NCI-H1048 (cell line): Measurements from ENCODE around the gene DNAJB6.

Experiments
- DNase-seq: peaks from one replicate; lab custom pipeline; 2025; lab: John Stamatoyannopoulos, UW

DNAJB6 gene

DNA sequence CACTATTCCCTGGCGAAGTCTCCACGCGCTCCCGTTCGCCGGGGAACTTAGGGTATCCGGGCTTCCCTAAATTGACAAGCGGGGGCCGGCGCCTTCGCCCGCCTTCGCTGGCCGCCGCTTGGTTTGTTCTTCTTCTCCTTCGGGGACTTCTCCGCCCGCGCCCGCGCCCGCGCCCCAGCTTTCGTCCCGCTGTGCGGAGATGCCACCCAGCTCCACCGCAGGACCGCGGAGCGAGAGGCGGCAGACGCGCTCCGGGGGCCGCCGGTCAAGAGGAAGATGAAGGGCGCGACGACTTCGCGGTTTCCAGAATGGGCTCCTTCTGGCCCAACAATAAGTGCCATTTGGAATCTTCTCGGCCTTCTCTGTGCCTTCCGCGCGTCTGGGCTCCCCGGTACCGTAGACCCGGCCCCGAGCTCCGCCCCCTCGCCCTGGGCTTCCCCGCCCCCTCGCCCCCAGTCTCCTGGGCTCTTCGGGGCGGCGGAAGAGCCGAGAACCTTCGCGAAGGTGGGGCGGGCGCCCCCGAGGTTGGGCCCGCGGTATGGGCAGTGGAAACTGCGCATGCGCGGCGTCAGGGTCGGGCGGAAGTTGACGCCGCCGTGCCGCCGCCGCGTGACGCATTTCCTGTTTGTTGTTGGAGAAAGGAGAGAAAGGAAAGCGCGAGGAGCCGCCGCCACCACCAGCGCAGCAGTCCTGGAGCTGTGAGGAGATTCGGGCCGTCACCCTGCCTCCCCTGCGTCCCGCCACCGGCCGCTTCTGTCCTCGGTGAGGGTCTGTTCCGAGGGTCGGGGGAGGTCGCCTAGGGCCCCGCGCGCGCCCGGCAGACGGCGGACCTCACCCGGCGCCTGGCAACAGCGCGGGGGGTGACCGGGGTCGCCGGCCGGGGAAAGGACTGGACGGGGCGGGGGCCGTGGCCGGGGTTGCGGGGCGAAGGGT is at the start of gene DNAJB6:
DNAJB6 (plus strand) TSS at position 622 of the 933 bp plus-strand sequence. CDS start 21,569 bp downstream, outside the sequence.
- peak; percentile 54 for DNase-seq

DNA sequence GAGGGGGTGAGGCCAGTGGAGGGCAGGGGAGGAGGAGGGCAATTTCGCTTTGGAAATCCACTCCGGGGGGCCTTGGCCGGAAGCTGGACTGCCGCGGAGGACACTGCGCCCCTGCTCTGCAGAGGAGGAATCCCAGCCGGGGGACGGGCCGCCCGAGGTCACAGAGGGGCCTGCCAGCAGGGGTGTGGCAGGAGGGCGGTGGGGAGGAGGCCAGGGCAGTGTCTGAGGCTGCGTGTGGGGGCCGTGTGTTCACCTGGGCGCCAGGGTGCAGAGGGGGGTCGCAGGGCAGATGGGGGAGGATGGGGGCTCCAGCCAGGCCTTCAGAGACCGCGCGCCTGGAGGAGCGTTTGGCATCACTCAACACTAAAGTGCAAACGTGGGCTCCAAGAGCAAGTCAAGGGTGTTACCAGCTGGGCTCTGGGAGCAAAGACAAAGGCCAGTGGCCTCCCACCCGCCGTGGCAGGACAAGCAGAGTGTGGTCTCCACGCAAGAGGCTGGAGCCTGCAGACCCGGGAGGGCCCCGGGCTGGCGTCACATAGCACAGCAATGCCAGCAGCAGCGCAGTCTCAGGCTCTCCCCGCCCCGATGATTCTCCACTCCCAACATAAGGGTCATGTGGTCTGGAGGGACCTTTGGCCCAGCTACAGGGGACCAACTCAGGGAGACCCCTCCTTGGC is 45.3 kb upstream of the DNAJB6 start:
- DNase-seq: no peak

DNA sequence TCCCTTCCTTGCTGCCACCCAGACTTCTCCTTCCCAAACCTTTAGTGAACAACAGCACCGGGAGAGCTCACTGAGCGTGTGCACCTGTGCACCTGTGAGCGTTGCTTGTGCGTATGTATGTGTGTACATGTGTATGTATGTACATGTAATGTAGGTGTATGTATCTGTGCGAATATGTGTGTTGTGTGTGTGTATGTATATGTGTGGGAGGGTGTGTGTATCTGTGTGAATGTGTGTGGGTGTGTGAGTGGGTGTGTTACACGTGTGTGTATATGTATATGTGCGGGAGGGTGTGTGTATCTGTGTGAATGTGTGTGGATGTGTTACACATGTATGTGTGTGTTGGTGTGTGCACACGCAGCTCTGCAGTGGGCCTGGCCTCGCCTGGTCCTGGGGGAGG is 44.5 kb upstream of the DNAJB6 start:
- no peak for DNase-seq

DNA sequence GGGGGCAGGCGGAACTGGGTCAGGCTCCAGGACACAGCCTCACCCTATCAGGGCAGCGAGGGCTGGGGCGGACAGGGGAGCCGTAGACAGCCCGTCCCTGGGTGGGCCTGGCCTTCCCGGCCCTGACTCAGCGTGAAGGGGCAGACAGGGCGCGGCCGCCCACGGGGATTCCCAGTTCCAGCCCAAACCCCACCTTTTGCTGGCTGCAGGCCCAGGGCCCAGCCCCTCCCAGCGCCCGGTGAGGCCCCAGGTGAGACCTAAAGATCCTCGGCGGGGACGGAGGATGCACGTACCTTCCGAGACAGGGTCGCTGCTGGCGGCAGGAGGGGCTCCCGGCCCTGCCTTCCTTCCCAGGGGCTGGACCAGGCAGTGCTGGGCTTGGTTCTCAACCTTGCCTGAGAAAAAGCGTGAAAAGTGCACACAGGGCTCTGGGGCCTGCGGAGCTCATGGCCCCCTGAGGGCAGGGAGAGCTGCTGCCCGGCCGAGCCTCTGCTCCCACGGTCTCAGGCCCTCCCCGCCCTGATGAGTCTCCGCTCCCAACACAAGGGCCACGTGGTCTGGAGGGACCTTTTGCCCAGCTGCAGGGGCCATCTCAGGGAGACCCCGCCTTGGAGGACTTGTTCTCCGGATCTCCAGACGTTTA is 43.9 kb upstream of the DNAJB6 start:
- DNase-seq: no peak

DNA sequence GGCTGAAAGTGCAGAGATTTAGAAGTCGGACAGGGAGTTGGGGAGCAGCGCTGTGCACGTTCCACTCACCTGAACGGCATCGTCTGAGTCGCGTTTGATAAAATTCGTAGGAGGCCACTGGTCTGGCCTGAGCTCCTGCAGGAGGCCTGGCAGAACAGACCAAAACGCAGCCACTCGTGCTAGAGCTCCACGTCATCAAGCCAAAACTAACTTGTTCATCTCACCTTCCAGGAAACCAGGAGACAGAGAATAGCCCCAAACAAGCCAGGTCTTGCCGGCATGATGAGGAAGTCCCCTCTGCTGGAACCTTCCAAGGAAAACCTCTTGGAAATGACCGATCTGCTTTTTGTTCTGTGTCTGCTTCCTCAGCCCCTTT is 43.4 kb upstream of the DNAJB6 start:
- no peak for DNase-seq

DNA sequence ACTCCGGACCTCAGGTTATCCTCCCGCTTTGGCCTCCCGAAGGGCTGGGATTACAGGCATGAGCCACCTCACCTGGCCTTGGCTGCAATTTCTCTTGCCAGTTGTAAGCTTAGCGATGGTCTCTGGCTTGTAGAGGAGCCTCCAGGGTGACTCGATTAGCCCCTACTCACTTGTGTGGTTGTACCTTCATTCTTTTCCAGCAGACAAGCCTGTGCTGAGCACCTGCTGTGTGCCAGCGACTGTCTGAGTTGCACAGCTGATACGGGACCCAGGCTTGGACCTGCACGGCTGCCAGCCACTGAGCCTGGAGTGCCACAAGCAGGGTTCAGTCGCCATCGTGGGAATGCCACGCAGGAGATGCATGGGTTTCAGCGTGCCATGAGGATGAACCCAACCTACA is 42.0 kb upstream of the DNAJB6 start:
- no peak for DNase-seq

DNA sequence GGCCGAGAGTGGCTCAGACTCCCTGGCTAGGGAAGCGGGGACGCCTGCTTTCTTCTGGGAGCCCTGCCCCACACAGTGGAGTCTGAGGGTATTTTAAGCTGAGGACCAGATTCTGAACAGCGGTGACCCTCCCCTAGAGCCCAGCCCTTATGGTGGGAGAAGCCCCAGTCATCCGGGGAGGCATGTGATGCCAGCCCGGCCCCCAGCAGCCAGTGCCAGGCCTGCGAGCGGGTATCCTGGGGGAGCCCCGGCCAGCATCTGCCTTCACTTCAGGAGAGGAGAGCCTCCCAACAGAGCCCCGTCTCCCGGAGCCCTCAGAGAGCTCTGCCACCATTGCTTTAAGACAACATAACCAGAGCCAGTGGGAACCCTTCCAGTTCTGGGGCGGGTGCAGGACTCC is 41.5 kb upstream of the DNAJB6 start:
- DNase-seq: no peak

DNA sequence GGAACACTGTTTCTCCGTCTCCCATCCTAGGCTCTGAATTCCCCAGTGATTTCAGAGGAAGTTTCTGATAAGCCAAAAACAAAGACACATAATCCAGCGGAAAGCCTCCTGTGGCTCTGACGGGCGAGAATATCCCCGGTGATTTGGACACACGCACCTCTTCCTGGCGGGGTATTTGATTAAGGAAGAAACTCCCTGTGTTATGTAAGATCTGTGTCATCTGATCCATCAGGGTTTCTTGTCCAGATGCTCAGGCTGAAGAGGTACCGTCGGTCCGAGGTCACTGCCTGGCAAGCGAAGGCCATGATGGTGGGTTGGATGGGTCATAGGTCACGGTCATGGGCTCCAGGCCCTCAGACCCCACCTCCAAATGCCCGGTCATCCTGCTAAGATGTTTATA is 39.6 kb upstream of the DNAJB6 start:
- no peak for DNase-seq

DNA sequence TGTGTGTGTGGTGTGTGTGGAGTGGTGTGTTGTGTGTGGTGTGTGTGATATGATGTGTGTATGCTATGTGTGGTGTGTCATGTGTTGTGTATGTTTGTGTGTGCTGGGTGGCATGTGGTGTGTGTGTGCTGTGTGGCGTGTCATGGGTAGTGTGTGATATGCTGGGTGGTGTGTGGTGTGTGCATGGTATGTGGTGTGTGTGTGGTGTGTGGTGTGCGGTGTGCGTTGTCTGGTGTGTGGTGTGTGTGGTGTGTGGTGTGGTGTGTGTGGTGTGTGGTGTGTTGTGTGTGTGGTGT is 37.5 kb upstream of the DNAJB6 start:
- no peak for DNase-seq

DNA sequence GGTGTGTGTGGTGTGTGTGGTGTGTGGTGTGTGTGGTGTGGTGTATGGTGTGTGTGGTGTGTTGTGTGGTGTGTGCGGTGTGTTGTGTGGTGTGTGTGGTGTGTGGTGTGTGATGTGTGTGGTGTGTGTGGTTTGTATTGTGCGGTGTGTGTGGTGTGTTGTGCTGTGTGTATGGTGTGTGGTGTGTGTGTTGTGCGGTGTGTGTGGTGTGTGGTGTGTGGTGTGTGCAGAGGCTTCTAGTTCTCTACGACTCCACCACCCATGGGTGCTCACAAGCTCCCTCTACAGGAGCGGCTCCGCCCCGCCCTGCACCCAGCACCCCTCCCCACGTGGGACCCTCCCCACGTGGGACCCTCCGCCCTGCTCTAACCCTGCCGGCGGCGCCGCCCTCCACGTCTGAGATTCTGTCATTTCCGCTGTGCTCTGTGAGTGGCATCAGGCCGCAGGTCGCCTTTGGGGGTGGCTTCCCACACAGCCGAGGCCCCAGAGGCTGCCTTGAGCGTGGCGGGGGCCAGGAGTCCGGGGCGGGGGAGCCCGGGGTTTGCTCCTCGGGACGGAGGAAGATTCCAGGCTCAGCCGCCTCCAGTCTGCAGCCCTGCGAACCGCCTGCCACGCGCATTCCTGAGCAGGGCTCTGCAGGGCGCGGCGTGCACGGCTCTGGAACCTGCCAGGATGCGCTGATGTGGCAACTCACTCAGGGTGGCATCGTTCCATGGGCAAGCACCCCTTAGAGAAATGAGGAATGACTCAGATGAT is 37.0 kb upstream of the DNAJB6 start:
- DNase-seq: no peak

DNA sequence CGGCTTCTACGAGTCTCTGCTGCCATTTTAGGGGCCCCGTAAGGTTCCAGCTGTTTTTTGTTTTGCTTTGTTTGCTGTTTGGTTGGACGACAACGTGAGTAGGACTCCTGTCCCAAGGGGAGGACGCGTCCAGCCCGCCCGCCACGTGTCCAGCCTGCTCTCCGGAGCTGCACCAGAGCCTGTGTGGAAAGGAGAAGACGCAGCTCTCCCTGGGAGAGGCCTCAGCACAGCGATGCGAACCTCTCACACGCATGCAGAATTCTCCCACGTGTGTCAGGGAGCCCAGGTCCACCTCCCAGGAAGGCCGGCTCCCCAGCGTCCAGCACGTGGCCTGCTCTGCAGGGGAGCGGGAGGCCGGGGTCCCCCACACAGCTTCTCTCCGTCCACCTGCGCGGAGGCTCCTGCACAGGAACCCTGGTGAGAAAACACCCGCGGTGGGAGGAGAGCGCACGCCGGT is 36.4 kb upstream of the DNAJB6 start:
- DNase-seq: no peak

DNA sequence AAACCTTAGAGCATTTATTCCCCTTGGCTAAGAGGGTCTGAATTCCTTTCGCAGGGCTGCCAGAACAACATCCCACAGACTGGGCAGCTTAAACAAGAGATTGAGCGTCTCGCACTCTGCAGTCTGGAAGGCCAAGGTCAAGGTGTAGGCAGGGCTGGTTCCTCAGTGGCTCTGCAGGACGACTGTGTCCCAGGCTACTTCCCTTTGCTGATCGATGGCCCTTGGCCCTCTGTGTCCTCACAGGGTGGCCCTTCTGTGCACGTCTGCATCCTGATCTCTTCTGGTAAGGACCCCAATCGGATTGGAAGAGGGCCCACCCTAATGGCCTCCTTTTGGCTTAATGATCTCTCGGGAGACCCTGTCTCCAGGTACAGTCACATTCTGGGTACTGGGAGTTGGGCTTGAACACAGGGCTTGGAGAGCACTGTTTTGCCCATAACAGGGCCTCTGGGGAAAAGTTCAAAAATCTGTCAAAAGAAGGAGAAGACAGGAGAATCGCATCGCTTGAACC is 35.1 kb upstream of the DNAJB6 start:
- DNase-seq: no peak

DNA sequence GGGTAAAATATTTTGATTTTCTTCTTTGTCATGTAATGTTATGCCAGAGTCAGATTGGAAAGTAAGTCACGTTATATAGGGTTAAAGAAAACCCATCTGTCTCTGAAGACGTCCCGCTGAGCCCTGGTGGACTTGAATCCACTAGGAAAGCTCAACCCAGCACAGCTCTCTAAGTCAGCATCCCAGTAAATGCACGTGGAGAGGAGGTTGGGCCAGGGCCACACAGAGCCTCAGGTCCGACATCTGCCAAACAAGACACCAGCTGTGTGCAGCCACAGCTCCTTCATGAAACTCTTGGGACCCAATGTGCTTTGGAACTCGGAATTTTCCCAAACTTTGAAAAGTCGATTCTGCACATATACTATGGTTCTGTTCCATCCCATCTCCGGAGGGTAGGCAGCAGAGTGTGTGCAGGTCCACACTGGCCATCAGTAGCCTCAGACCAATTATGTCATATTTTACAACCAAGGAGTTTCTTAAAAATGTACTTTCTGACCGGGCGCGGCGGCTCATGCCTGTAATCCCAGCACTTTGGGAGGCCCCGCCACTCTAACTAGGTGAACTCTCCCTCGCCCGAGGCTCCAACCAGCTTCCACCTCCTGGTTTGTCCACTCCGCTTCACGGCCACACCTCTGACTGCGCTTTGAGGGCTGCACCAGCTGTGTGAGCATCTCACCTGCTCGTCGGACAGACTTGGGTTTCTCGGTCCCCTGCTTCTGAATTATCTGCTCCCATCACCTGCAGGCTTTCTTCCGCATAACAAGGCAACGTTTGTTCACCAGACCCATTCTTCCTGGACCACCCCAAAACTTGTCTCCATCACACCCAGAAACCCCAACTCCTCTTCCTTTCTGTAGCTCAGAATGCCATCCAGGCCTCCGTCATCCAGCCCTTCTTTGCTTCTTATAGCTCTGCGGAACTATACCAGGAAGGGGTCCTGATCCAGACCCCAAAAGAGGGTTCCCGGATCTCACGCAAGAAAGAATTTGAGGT is 29.7 kb upstream of the DNAJB6 start:
- DNase-seq: no peak

DNA sequence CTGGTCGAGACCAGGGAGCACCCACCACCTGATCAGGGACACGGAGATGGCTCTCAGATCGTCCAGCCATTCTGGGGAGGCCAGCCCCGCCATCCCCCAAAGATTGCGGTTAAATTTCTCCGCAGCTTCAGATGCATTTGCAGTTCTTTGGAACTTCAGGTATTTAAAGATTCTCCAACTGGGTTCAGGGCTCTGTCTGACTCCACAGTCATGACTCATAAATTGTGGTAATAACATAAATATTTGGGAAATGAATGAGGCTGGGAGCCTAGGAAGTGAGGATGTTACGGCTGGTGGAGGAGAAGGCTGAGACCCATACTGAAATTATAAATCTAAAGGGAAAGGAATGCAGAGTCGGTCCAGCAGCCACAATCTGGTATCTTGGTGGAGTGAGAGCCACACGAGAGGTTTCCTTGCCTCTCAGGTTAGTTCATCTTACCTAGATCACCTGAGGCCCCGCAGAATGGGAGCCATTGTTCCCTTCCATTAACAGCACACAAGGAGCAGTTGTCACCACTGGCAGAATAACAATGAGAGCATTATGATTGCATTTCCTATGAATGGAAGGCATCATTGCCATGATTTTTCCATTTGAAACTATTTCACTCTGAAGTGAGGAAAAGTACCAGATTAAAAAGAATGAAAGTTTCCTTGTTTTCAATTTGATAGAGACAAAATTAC is 26.7 kb upstream of the DNAJB6 start:
- peak; percentile 13 for DNase-seq

DNA sequence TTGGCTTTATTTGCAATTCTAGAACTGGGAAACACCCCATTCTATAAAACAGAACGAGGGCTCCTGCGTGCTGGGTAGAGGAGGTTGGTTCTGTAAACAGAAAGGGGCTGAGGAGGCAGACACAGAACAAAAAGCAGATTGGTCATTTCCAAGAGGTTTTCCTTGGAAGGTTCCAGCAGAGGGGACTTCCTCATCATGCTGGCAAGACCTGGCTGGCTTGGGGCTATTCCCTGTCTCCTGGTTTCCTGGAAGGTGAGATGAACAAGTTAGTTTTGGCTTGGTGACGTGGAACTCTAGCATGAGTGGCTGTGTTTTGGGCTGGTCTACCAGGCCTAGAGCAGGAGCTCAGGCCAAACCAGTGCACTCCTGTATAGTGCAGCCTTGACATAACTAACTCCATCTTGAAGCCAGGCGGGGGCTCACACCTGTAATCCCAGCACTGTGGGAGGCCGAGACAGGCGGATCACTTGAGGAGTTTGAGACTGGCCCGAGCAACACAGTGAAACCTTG is 26.1 kb upstream of the DNAJB6 start:
- DNase-seq: no peak

DNA sequence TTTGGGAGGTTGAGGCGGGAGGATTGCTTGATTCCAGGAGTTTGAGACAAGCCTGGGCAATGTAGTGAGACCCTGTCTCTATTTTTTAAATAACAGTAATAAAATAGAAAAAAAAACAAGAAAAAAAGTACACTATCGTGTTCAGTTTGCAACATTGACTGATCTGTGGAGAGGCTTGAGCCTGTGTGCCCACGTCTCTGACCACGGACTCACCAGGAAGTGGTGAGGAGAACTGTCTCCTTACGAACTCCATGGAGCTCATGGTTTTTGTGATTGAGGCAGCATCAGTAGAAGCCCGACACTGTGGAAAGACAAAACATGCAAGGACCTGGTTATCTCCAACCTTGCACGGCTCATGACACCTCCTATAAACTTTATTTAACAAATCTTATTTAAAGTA is 23.9 kb upstream of the DNAJB6 start:
- no peak for DNase-seq

DNA sequence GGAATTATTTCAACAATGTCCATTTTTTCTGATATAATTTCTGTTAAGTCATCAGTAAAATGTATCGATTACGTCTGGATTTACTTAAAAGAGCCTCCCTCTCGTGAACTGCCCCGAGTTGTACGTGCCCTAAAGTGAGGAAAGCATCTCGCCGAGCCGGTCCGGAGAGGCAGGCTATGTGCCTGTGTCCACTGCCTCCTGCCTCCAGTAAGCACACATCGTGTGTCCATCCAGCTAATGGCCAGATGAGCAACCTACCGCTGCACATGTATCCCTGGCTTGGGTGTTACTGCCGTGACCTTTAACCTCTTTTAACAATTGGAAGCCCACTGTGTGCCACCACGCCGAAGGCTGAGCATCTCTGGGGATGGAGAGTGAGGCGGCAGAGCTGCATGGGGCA is 23.2 kb upstream of the DNAJB6 start:
- no peak for DNase-seq

DNA sequence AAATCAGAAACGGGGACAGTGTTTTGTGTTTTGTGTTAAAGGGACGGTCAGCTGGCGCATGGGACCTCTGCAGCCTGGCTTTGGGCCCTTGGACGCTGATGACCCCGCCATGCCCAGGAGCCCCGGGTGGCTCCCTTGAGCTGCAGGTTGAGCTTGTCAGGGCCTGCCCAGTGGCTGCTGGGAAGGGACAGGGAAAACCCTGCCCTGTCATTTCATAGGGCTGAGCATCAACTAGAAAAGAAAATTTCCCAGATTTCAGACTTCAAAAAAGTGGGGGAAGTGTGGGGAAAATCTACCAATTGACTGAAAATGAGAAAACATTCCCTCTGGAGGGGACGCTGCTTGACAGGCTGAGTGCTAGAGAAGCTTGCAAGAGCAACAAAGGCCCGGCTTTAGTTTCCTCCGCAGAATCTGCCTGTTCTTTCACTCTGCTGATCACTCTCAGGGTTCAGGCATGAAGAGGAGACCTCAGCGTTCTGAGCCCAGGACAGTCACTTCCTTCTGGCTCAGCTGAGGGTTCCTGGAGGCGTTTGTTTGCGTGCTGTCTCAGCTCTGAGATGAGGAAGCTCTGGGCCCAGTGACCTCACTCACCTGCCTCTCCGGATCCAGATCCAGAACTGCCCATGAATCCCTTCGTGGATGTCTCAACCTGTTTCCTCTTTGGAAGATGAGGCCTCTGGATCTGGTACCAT is 18.6 kb upstream of the DNAJB6 start:
- DNase-seq: no peak

DNA sequence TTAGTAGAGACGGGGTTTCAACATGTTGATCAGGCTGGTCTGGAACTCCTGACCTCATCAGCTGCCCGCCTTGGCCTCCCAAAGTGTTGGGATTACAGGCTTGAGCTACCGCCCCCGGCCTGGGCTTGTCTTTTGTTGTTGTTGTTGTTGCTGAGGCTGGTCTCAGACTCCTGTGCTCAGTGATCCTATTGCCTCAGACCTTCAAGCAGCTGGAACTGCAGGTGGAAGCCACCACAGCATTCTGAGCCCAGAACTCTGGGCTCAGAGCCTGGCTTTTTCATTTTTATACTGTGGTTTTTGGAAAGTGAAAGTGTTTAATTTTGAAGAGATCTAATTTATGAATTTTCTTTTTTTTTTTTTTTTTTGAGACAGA is 16.2 kb upstream of the DNAJB6 start:
- DNase-seq: no peak

DNA sequence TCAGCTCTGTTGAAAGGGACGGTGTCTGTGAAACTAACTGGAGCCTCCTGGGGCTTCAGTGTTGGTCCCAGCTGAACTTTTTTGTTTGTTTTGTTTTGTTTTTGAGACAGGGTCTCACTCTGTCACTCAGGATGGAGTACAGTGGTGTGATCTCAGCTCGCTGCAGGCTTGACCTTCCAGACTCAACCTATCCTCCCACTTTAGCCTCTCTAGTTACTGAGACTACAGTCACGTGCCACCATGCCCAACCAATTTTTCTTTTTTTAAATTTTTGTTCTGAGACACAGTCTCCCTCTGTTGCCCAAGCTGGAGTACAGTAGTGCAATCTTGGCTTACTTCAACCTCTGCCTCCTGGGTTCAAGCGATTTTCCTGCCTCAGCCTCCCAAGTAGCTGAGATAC is 13.4 kb upstream of the DNAJB6 start:
- DNase-seq: no peak
